Measurements from ENCODE around the gene CLIC3. TPM values are rescaled to one million over a fixed set of nuclear protein-coding genes. Genes with fewer than 3 reads are reported as not detected.

CLIC3 gene
- total RNA-seq, 4 donors from 2014 or later, result 94.8 to 442 (median 200) TPM

- peak overlapping the region in 3 of 4 donors; percentile 48 to 76 (median 60) for H3K4me3 ChIP-seq
- 93% methylated on average over 5 of the region's 36 CpGs; no CpG with 5 or more reads in 1 of the 2 donors for WGBS, 2 donors
- H3K4me1 ChIP-seq, result peaks cover 21 to 48% (median 27%) of the 10 kb centered on the region in 3 donors
- H3K9me3 ChIP-seq, result no peaks in the 10 kb centered on the region
- TF ChIP-seq POLR2A (IDR thresholded peaks at IDR 0.05), result peak in 1 of 4 donors; percentile 19
- no peak for TF ChIP-seq CTCF (IDR thresholded peaks at IDR 0.05)
- intact Hi-C loops (cut with DNase I), result no loop called here
- peak overlapping the region in 3 of 4 donors; percentile 67 to 86 (median 75) for H3K27ac ChIP-seq
- no peak for DNase-seq
- H3K36me3 ChIP-seq, result peaks cover 0 to 23% (median 5%) of the 10 kb centered on the region in 3 donors
- peaks cover 0 to 48% (median 7%) of the 10 kb centered on the region in 4 donors for H3K27me3 ChIP-seq
Measured at GRCh38 chr9:137042751-137043727, 46.7 kb upstream of the CLIC3 start.

- no peak for TF ChIP-seq CTCF (IDR thresholded peaks at IDR 0.05)
- TF ChIP-seq POLR2A (IDR thresholded peaks at IDR 0.05), result no peak
- Histone ChIP-seq H3K4me3 (peak overlapping the region in 2 of 4 donors; percentile 10 to 28), H3K4me1 (peaks cover 17 to 38% (median 23%) of the 10 kb centered on the region in 3 donors), H3K27me3 (peaks cover 0 to 31% (median 0%) of the 10 kb centered on the region in 4 donors), H3K27ac (peak overlapping the region in 2 of 4 donors; percentile 55 to 75), H3K36me3 (peaks cover 0 to 23% (median 5%) of the 10 kb centered on the region in 3 donors), H3K9me3 (no peaks in the 10 kb centered on the region)
- no peak for DNase-seq
- intact Hi-C loops (cut with DNase I), result no loop called here
- 22 to 71% methylated on average over 1 to 3 of the region's 16 CpGs for WGBS, 2 donors
Measured at GRCh38 chr9:137041124-137041523, 44.8 kb upstream of the CLIC3 start.

GRCh38 chr9:137040568-137040967 is 44.2 kb upstream of the CLIC3 start:
- DNase-seq, result no peak
- Histone ChIP-seq H3K4me1 (peaks cover 16 to 35% (median 20%) of the 10 kb centered on the region in 3 donors), H3K27ac (peak overlapping the region in 1 of 4 donors; percentile 30), H3K9me3 (no peaks in the 10 kb centered on the region), H3K36me3 (peaks cover 0 to 23% (median 5%) of the 10 kb centered on the region in 3 donors), H3K27me3 (peaks cover 0 to 30% (median 0%) of the 10 kb centered on the region in 4 donors), H3K4me3 (peak overlapping the region in 2 of 4 donors; percentile 10 to 28)
- no peak for TF ChIP-seq POLR2A (IDR thresholded peaks at IDR 0.05)
- TF ChIP-seq CTCF (IDR thresholded peaks at IDR 0.05), result no peak
- intact Hi-C loops (cut with DNase I), result no loop called here
- no CpG with 5 or more reads among the region's 23 CpGs for WGBS, 2 donors

GRCh38 chr9:137039611-137040366 is 43.4 kb upstream of the CLIC3 start:
- no peaks in the 10 kb centered on the region for H3K9me3 ChIP-seq
- intact Hi-C loops (cut with DNase I), result no loop called here
- 80 to 92% methylated on average over 8 to 16 of the region's 32 CpGs for WGBS, 2 donors

More at GRCh38 chr9:137039611-137040366, 43.4 kb upstream of the CLIC3 start:
- TF ChIP-seq CTCF (IDR thresholded peaks at IDR 0.05) (no peak), POLR2A (IDR thresholded peaks at IDR 0.05) (no peak)
- Histone ChIP-seq H3K4me1 (peaks cover 17 to 35% (median 20%) of the 10 kb centered on the region in 3 donors), H3K27me3 (peaks cover 0 to 23% (median 0%) of the 10 kb centered on the region in 4 donors), H3K36me3 (peaks cover 0 to 23% (median 5%) of the 10 kb centered on the region in 3 donors), H3K4me3 (no peak overlapping the region), H3K27ac (no peak overlapping the region)
- DNase-seq, result no peak

Measured in esophagus squamous epithelium (tissue), 5 donors.